ENCODE measurements around the gene SECISBP2. TPM values are rescaled to one million over a fixed set of nuclear protein-coding genes. Genes with fewer than 3 reads are reported as not detected.

The SECISBP2 gene
- total and polyA plus RNA-seq, 2 experiments from 2014 or later, result 77.7 to 86.8 TPM

GRCh38 chr9:89284076-89284475 lies 34.2 kb upstream of the SECISBP2 start (continued):
- TF ChIP-seq CTCF (conservative IDR thresholded peaks at IDR 0.05; ENCODE audit: low read depth in 2 of 2) (no peak), REST (IDR thresholded peaks at IDR 0.05; ENCODE audit: unreplicated experiment) (no peak), EZH2phosphoT487 (IDR thresholded peaks at IDR 0.05; ENCODE audit: unreplicated experiment) (no peak)

GRCh38 chr9:89291741-89292140 lies 26.6 kb upstream of the SECISBP2 start:
- H3K4me2 ChIP-seq, result no peak overlapping the region
- Mint-ChIP-seq H3K9me3 (peaks cover 21% of the 10 kb centered on the region), H3K36me3 (ENCODE audit: low read depth) (peaks cover 16% of the 10 kb centered on the region), H3K4me1 (peaks cover 9% of the 10 kb centered on the region), H3K27me3 (ENCODE audit: insufficient read depth, low read depth, poor library complexity) (peaks cover 9% of the 10 kb centered on the region), H3K27ac (no peak overlapping the region), H3K4me3 (no peak overlapping the region)
- H3K4me1 ChIP-seq (ENCODE audit: insufficient read depth), result no peaks in the 10 kb centered on the region
- no peaks in the 10 kb centered on the region for H3F3A ChIP-seq (replicated peaks; ENCODE audit: low read depth)
- no peaks in the 10 kb centered on the region for H3K27me3 ChIP-seq (ENCODE audit: insufficient read depth)
- peaks cover 4% of the 10 kb centered on the region; the same call in 1 of the 2 replicates for H3K9me2 ChIP-seq (ENCODE audit: insufficient read depth)
- H4K20me1 ChIP-seq (replicated peaks; ENCODE audit: insufficient read depth), result no peaks in the 10 kb centered on the region
- TF ChIP-seq ETS1 (IDR thresholded peaks at IDR 0.05), result no peak
- DNase-seq (ENCODE audit: low spot score), result no peak
- no peaks in the 10 kb centered on the region for H3K79me2 ChIP-seq (replicated peaks; ENCODE audit: insufficient read depth)
- no peaks in the 10 kb centered on the region for H3K36me3 ChIP-seq (ENCODE audit: insufficient read depth)
- no peak overlapping the region for H2AFZ ChIP-seq
- no peak overlapping the region for H3K4me3 ChIP-seq
- no peak overlapping the region for H3K27ac ChIP-seq (ENCODE audit: low read depth)
- no peak for ATAC-seq

- peaks cover 9% of the 10 kb centered on the region for H3K4me1 Mint-ChIP-seq
- no peak overlapping the region for H2AFZ ChIP-seq
- no peaks in the 10 kb centered on the region for H3K4me1 ChIP-seq (ENCODE audit: insufficient read depth)
- H4K20me1 ChIP-seq (replicated peaks; ENCODE audit: insufficient read depth), result no peaks in the 10 kb centered on the region
- ATAC-seq (no peak), DNase-seq (ENCODE audit: low spot score) (no peak)
- no peaks in the 10 kb centered on the region for H3F3A ChIP-seq (replicated peaks; ENCODE audit: low read depth)
- no peak overlapping the region for H3K4me3 Mint-ChIP-seq
- no peak overlapping the region for H3K27ac ChIP-seq (ENCODE audit: low read depth)
- no peaks in the 10 kb centered on the region for H3K27me3 ChIP-seq (ENCODE audit: insufficient read depth)
- H3K9me3 Mint-ChIP-seq, result peaks cover 27% of the 10 kb centered on the region
- H3K27ac Mint-ChIP-seq, result no peak overlapping the region
- H3K9me2 ChIP-seq (ENCODE audit: insufficient read depth), result peaks cover 4% of the 10 kb centered on the region; the same call in 1 of the 2 replicates
- no peak overlapping the region for H3K4me2 ChIP-seq
- no peaks in the 10 kb centered on the region for H3K79me2 ChIP-seq (replicated peaks; ENCODE audit: insufficient read depth)
- peaks cover 22% of the 10 kb centered on the region for H3K36me3 Mint-ChIP-seq (ENCODE audit: low read depth)
- no peaks in the 10 kb centered on the region for H3K36me3 ChIP-seq (ENCODE audit: insufficient read depth)
- H3K4me3 ChIP-seq, result no peak overlapping the region
- peaks cover 7% of the 10 kb centered on the region for H3K27me3 Mint-ChIP-seq (ENCODE audit: insufficient read depth, low read depth, poor library complexity)
- no peak for TF ChIP-seq EZH2phosphoT487 (IDR thresholded peaks at IDR 0.05; ENCODE audit: unreplicated experiment)
- no peak for TF ChIP-seq ZNF331 (CRISPR knock-in tag; IDR thresholded peaks at IDR 0.05; ENCODE audit: low read depth)
- no peak for TF ChIP-seq ZNF462 (CRISPR knock-in tag; IDR thresholded peaks at IDR 0.05)
- TF ChIP-seq EZH2 (IDR thresholded peaks at IDR 0.05; ENCODE audit: low read depth, unreplicated experiment), result no peak
Measured at GRCh38 chr9:89293014-89293413, 25.3 kb upstream of the SECISBP2 start.

Measured in GM23338 (cell line).